ENCODE measurements around the gene BPIFA3.

The BPIFA3 gene

DNA sequence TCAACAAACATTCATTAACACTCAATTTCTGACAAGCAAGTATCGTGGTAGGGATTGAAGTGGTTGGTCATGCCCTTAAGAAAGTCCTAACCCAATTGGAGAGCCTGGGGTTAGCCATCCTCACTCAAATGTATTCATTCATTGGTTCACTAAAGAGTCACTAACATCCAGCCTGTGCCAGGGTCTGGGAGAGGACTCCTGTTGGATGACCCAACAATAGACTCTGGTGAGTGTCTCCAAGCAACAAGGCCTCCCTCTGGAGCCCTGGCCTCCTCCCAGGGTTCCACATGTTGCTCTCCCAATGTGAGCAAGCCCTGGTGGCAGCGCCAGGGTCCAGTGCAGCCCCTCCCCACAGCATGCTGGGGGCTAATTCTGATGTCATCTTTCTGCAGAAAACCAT, at the start of gene BPIFA3:
Gene BPIFA3, plus strand, starts transcription at position 301 of the 400 bp plus-strand sequence. CDS start 185 bp downstream, outside the sequence.
- Histone ChIP-seq H3K4me2 (no peak within 1 kb of the TSS), H3K9me3 (no peaks in the 10 kb centered on the region), H4K20me1 (no peaks in the 10 kb centered on the region), H3K27me3 (no peaks in the 10 kb centered on the region), H3K4me1 (no peaks in the 10 kb centered on the region), H3K9ac (no peak within 1 kb of the TSS), H3K4me3 (no peak within 1 kb of the TSS), H3K36me3 (no peaks in the 10 kb centered on the region), H3K27ac (no peak within 1 kb of the TSS)
- TF ChIP-seq Cebpa-rat (IDR thresholded peaks at IDR 0.05): no peak

GRCh38 chr20:33167859-33168258, 49.3 kb upstream of the BPIFA3 start, which contains the start of gene BPIFA2:
Gene BPIFA2, plus strand, starts transcription at chr20:33168159. Its CDS starts 987 bp downstream, at chr20:33169146.
- H4K20me1 ChIP-seq: no peaks in the 10 kb centered on the region
- H3K27me3 ChIP-seq: no peaks in the 10 kb centered on the region
- no peak within 1 kb of the TSS for H3K4me3 ChIP-seq
- H3K9me3 ChIP-seq: peaks cover 14% of the 10 kb centered on the region
- 0 out of 2 replicates have a peak, but pooled peaks cover 7% of the 10 kb centered on the region for H3K4me1 ChIP-seq
- no peak for TF ChIP-seq Cebpa-rat (IDR thresholded peaks at IDR 0.05)
- no peaks in the 10 kb centered on the region for H3K36me3 ChIP-seq
- H3K4me2 ChIP-seq: no peak within 1 kb of the TSS
- no peak within 1 kb of the TSS for H3K27ac ChIP-seq
- no peak within 1 kb of the TSS for H3K9ac ChIP-seq

- no peak for TF ChIP-seq Cebpa-rat (IDR thresholded peaks at IDR 0.05)
- Histone ChIP-seq H3K4me3 (no peak overlapping the region), H3K4me1 (0 out of 2 replicates have a peak, but pooled peaks cover 5% of the 10 kb centered on the region), H3K9ac (no peak overlapping the region), H3K9me3 (peaks cover 14% of the 10 kb centered on the region), H3K27ac (no peak overlapping the region), H3K36me3 (no peaks in the 10 kb centered on the region), H3K27me3 (no peaks in the 10 kb centered on the region), H4K20me1 (no peaks in the 10 kb centered on the region), H3K4me2 (no peak overlapping the region)
Measured at GRCh38 chr20:33169176-33169794, 47.9 kb upstream of the BPIFA3 start.

DNA sequence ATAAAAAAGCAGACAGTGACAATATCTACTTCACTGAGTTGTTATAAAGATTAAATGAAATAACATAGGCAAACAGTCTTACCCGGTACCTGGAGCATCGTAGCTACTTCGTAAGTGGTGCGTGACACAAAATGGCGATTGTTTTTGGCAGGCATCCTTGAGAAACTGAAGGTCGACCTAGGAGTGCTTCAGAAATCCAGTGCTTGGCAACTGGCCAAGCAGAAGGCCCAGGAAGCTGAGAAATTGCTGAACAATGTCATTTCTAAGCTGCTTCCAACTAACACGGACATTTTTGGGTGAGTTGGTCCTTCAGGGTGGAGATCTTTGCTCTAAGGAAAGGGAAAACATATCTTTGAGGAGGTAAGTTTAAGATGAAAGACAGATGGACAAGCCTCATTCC, 44.4 kb upstream of the BPIFA3 start:
- Histone ChIP-seq H3K9ac (no peak overlapping the region), H3K27ac (no peak overlapping the region), H3K4me3 (no peak overlapping the region), H3K4me2 (no peak overlapping the region), H3K36me3 (no peaks in the 10 kb centered on the region), H3K4me1 (no peaks in the 10 kb centered on the region), H4K20me1 (no peaks in the 10 kb centered on the region), H3K9me3 (peaks cover 14% of the 10 kb centered on the region), H3K27me3 (no peaks in the 10 kb centered on the region)
- TF ChIP-seq Cebpa-rat (IDR thresholded peaks at IDR 0.05): no peak

DNA sequence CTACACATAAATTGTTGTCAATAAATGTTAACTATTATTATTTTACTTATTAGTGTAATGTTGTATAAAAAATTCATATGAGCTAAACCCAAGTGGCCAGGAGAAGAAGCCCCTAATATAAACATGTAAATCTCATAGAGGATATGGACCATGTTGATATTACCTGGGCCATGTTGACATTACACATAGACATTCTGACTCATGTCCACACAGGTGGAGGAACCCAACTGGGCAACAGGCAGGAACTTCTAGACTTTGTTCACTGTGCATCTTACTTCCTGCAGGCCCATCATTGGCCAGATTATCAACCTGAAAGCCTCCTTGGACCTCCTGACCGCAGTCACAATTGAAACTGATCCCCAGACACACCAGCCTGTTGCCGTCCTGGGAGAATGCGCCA, 42.0 kb upstream of the BPIFA3 start:
- H3K9ac ChIP-seq: no peak overlapping the region
- H4K20me1 ChIP-seq: no peaks in the 10 kb centered on the region
- H3K36me3 ChIP-seq: no peaks in the 10 kb centered on the region
- TF ChIP-seq Cebpa-rat (IDR thresholded peaks at IDR 0.05): no peak
- H3K4me2 ChIP-seq: no peak overlapping the region
- H3K27ac ChIP-seq: no peak overlapping the region
- no peaks in the 10 kb centered on the region for H3K4me1 ChIP-seq
- peaks cover 4% of the 10 kb centered on the region; the same call in 1 of the 2 replicates for H3K9me3 ChIP-seq
- no peaks in the 10 kb centered on the region for H3K27me3 ChIP-seq
- no peak overlapping the region for H3K4me3 ChIP-seq

DNA sequence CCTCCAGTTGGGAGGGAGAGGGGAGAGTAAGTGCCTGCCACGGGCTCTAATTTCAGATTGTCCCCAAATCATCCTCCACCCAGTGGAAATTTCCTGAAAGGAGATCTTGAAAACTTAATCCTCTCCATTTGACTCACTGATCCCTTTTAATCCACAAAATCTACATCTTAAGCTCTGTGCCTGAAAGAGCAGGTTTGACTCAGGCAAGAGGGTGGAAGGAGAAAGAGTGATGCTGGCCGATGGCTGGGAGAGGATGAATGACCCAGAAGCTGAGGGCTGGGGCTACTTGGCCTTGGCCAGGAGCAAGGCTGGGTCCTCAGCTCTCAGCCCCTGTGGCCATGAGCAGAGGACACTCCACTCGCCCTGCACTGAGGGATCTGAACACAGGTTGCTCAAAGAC, 41.1 kb upstream of the BPIFA3 start:
- Histone ChIP-seq H3K9ac (no peak overlapping the region), H3K27me3 (no peaks in the 10 kb centered on the region), H3K4me1 (no peaks in the 10 kb centered on the region), H3K4me3 (no peak overlapping the region), H3K4me2 (no peak overlapping the region), H4K20me1 (no peaks in the 10 kb centered on the region), H3K9me3 (no peaks in the 10 kb centered on the region), H3K36me3 (no peaks in the 10 kb centered on the region), H3K27ac (no peak overlapping the region)
- TF ChIP-seq Cebpa-rat (IDR thresholded peaks at IDR 0.05): no peak

DNA sequence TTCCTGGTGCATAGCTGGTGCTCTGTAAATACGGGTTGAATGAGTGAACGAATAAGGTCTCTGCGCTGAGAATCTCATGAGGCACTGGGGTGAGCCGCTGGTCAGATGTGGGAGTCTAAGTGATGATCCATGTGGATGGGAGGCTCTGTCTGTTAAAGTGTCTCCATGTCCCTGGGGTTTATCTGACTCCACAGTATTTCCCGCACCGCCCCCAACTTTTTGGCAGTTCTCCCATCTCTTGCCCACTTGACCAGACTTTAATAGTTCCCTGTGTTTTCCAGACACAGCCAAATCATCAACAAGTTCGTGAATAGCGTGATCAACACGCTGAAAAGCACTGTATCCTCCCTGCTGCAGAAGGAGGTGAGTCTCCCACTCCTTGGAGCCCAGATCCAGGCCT, 39.3 kb upstream of the BPIFA3 start:
- Histone ChIP-seq H3K27me3 (no peaks in the 10 kb centered on the region), H3K36me3 (no peaks in the 10 kb centered on the region), H3K4me3 (no peak overlapping the region), H3K9me3 (no peaks in the 10 kb centered on the region), H4K20me1 (no peaks in the 10 kb centered on the region), H3K27ac (no peak overlapping the region), H3K4me1 (no peaks in the 10 kb centered on the region), H3K4me2 (no peak overlapping the region), H3K9ac (no peak overlapping the region)
- TF ChIP-seq Cebpa-rat (IDR thresholded peaks at IDR 0.05): no peak

DNA sequence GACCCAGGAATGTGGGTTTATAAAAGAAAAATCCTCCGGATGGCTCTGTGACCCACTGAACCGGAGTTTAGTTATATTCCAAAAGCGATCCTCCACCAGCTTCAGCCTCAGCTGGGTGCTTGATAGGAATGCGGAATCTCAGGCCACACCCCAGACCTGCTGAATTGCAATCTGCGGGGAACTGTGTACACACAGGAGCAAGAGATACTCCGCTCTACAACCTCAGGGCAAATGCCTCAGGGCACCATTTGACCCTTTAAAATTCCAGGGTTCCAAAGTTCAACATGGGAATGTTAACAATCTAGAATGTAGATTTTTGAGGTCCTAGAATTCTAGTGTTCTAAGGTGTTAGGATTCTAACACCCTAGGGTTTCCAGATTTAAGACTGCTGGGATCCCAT, 38.4 kb upstream of the BPIFA3 start:
- Histone ChIP-seq H3K4me3 (no peak overlapping the region), H3K9ac (no peak overlapping the region), H3K27ac (no peak overlapping the region), H3K4me2 (no peak overlapping the region), H3K4me1 (no peaks in the 10 kb centered on the region), H3K9me3 (peaks cover 9% of the 10 kb centered on the region; the same call in 1 of the 2 replicates), H3K36me3 (no peaks in the 10 kb centered on the region), H4K20me1 (no peaks in the 10 kb centered on the region), H3K27me3 (no peaks in the 10 kb centered on the region)
- no peak for TF ChIP-seq Cebpa-rat (IDR thresholded peaks at IDR 0.05)

- Histone ChIP-seq H3K4me3 (no peak overlapping the region), H3K36me3 (no peaks in the 10 kb centered on the region), H3K4me1 (no peaks in the 10 kb centered on the region), H3K9ac (no peak overlapping the region), H3K9me3 (peaks cover 10% of the 10 kb centered on the region; the same call in 1 of the 2 replicates), H4K20me1 (no peaks in the 10 kb centered on the region), H3K27ac (no peak overlapping the region), H3K27me3 (no peaks in the 10 kb centered on the region), H3K4me2 (no peak overlapping the region)
- no peak for TF ChIP-seq Cebpa-rat (IDR thresholded peaks at IDR 0.05)
Measured at GRCh38 chr20:33180169-33180568, 37.0 kb upstream of the BPIFA3 start.

DNA sequence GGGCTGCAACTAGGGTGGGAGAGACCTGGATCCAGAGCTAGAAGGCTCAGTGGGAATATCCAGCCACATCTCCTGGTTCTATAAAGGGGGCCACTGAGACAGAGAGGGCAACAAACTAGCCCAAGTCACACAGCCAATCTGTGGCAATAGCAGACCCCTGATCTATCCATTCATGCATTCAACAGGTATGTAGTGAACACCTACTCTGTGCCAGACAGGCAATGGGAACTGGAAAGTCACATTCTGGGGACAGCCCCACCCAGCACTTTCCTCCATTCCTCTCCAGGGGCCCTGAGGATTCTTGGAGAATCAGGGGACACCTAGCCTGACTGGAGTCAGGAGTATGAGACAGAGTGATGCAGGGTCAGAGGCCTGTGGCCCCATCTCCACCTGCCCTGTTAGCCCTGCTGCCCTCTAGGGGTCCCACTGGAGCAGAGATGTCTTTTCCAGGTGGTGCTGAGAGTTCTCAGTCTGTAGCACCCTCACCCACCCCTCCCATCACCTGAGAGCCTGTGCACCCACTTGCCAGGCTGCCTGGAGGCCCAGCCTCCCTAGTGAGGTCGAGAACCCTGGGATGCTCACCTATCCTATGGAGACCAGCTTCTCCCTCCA, 35.6 kb upstream of the BPIFA3 start:
- Histone ChIP-seq H3K4me2 (no peak overlapping the region), H4K20me1 (no peaks in the 10 kb centered on the region)
- TF ChIP-seq Cebpa-rat (IDR thresholded peaks at IDR 0.05): no peak

More for the DNA sequence above, 35.6 kb upstream of the BPIFA3 start:
- Histone ChIP-seq H3K27me3 (no peaks in the 10 kb centered on the region), H3K4me1 (no peaks in the 10 kb centered on the region), H3K9ac (no peak overlapping the region), H3K9me3 (peaks cover 10% of the 10 kb centered on the region; the same call in 1 of the 2 replicates), H3K27ac (no peak overlapping the region), H3K36me3 (no peaks in the 10 kb centered on the region), H3K4me3 (no peak overlapping the region)
